Karpas-422 (cell line): ENCODE measurements around the gene MEAK7. TPM values are rescaled to one million over a fixed set of nuclear protein-coding genes. Genes with fewer than 3 reads are reported as not detected.
"Not testable (repeated sequence)": the region's sequence is repeated elsewhere in the genome, so short reads cannot be mapped to it uniquely, and the experiment has no call there.

Source experiments
- DNase-seq: peaks from one replicate; pipeline ENCODE4 v3.0.0-alpha.2; 2015
- H2AFZ ChIP-seq: fragments of 200-600 bp; sonication (generic); 2 replicates; pipeline ENCODE4 v1.6.1; 2014; ENCODE audit warnings: antibody characterized with exemption, low read length, mixed read lengths
- H3K27ac ChIP-seq: fragments of 200-600 bp; sonication (generic); 2 replicates; pipeline ENCODE4 v1.5.1; 2014; ENCODE audit warnings: mild to moderate bottlenecking, low read length, moderate library complexity
- H3K27me3 ChIP-seq: fragments of 200-600 bp; sonication (generic); 2 replicates; pipeline ENCODE4 v1.6.1; 2014; ENCODE audit warnings: low read length, mixed read lengths
- H3K36me3 ChIP-seq: fragments of 200-600 bp; sonication (generic); 2 replicates; pipeline ENCODE4 v1.6.1; 2014; ENCODE audit warnings: low read length, mixed read lengths; ENCODE audit not compliant: insufficient read depth
- H3K4me1 ChIP-seq: fragments of 200-600 bp; sonication (generic); 2 replicates; pipeline ENCODE4 v1.6.1; 2014; ENCODE audit warnings: mild to moderate bottlenecking, low read length, mixed read lengths
- H3K4me2 ChIP-seq: fragments of 200-600 bp; sonication (generic); 2 replicates; pipeline ENCODE4 v1.6.1; 2014; ENCODE audit warnings: low read length, low read depth, mild to moderate bottlenecking; ENCODE audit not compliant: poor library complexity, severe bottlenecking
- H3K4me3 ChIP-seq: fragments of 200-600 bp; sonication (generic); 2 replicates; pipeline ENCODE4 v1.5.1; 2014; ENCODE audit warnings: mild to moderate bottlenecking, antibody characterized with exemption, low read length, mixed read lengths
- H3K79me2 ChIP-seq: fragments of 200-600 bp; sonication (generic); 2 replicates; pipeline ENCODE4 v1.6.1; 2014; ENCODE audit warnings: mild to moderate bottlenecking, low read length, mixed read lengths
- H3K9ac ChIP-seq: fragments of 200-600 bp; sonication (generic); 2 replicates; pipeline ENCODE4 v1.6.0; 2014; ENCODE audit warnings: low read length
- H3K9me2 ChIP-seq: fragments of 200-600 bp; sonication (generic), shearing (Covaris generic); replicated peaks from 2 replicates; pipeline ENCODE4 v1.6.0; 2014; ENCODE audit warnings: mild to moderate bottlenecking, low read length, moderate library complexity; ENCODE audit not compliant: insufficient read depth
- H3K9me3 ChIP-seq: fragments of 300-700, 200-600 bp; sonication (generic); 2 replicates; pipeline ENCODE4 v1.6.1; 2014; ENCODE audit warnings: low read length, mixed read lengths
- H4K20me1 ChIP-seq: fragments of 200-600 bp; sonication (generic); 2 replicates; pipeline ENCODE4 v1.6.1; 2014; ENCODE audit warnings: mild to moderate bottlenecking, antibody characterized with exemption, low read length, low read depth; ENCODE audit not compliant: insufficient read depth
- total RNA-seq: library from RNA; depleted of rRNA; stranded (reverse); fragments of >200 nt; shearing (Covaris generic); gene quantifications from 2 replicates; pipeline ENCODE4 v1.2.3, GENCODE V29; 2014; ENCODE audit warnings: low replicate concordance

MEAK7 gene
- total RNA-seq, 1 experiment from 2014 or later = 10.7 TPM

DNA sequence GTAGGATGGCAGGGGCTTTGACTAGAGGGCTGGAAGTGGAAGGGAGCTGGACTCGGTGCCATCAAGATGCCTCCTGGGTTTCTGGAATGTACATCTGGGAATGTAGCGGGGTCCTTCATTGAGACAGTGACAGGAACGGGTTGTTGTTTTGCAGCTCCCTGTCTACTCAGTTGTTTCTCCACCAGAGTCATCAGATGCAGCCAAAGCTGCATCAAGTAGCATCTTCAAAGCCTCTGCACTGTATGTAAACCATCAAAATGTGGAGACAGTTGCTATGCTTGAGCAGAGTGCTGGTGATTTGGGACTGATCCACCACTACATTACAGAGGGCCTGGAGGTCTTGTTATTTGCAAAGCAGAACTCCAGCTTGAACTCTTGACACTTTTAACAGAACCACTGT lies 25.1 kb upstream of the MEAK7 start:
- Histone ChIP-seq H3K4me2 (no peak overlapping the region), H3K9me3 (peaks cover 4% of the 10 kb centered on the region; the same call in 1 of the 2 replicates), H3K27me3 (no peaks in the 10 kb centered on the region), H3K79me2 (no peaks in the 10 kb centered on the region), H3K27ac (no peak overlapping the region), H3K9me2 (no peaks in the 10 kb centered on the region), H3K4me3 (no peak overlapping the region), H2AFZ (no peak overlapping the region), H3K36me3 (no peaks in the 10 kb centered on the region), H3K4me1 (no peaks in the 10 kb centered on the region), H4K20me1 (no peaks in the 10 kb centered on the region), H3K9ac (no peak overlapping the region)
- no peak for DNase-seq

DNA sequence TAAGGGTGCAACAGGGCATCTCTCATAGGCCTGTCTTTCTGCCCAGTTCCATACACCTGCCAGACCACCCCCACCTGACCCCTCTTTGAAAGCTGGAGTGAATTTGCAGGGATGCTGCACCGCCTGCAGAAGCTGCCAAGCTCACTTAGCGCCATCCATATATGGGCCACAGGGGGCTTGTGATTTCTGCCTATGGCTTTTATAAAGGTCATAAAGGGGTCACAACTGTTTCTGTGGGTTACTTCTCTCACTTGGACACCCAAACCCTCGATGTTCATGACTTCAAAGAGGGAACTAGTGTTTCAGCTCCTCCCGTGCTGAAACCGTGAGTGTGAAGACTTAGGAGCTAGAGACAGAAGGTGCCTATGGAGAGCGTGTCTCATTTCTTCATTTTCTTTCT lies 23.9 kb upstream of the MEAK7 start:
- no peaks in the 10 kb centered on the region for H3K4me1 ChIP-seq
- no peaks in the 10 kb centered on the region for H3K27me3 ChIP-seq
- H3K9me2 ChIP-seq = no peaks in the 10 kb centered on the region
- H3K4me3 ChIP-seq = no peak overlapping the region
- H4K20me1 ChIP-seq = no peaks in the 10 kb centered on the region
- H3K9me3 ChIP-seq = peaks cover 4% of the 10 kb centered on the region; the same call in 1 of the 2 replicates
- H3K9ac ChIP-seq = no peak overlapping the region
- no peak for DNase-seq
- no peak overlapping the region for H3K27ac ChIP-seq
- H3K79me2 ChIP-seq = no peaks in the 10 kb centered on the region
- H2AFZ ChIP-seq = no peak overlapping the region
- H3K4me2 ChIP-seq = no peak overlapping the region
- no peaks in the 10 kb centered on the region for H3K36me3 ChIP-seq

DNA sequence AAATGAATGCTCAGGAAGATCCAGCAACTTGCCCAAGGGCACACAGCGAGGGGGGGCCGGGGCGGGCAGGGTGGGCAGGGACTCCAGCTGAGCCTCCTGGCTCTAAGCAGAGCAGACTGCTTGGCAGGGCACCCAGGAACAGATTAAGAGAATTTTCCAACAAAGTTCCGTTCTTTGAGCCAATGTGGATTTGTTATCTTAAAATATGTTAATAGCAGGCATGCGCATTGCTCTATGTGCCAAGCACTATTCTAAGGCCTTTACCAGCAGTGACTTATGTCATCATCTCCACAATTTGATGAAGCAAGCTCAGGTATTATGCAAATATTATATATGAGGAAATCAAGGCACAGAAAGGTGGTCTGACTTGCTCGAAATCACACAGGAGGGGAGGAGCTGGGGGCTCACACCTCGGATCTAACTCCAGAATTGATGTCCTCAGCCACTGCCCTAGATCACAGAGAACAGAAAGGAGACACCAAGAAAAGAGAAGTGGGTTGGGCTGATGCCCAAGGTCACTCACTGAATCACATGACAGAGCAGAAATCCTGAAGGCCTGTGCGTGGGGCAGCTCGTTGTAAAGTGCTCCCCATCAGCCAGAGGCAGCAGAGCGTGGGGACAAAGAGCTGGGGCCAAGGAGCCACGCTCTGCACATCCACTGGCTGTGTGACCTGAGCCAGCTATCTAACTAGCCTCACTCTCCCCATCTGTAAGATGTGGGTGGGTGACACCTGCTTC lies 23.2 kb upstream of the MEAK7 start:
- no peak overlapping the region for H3K4me2 ChIP-seq
- H2AFZ ChIP-seq = no peak overlapping the region
- DNase-seq = no peak
- H3K9me3 ChIP-seq = peaks cover 4% of the 10 kb centered on the region; the same call in 1 of the 2 replicates
- H3K9me2 ChIP-seq = no peaks in the 10 kb centered on the region
- no peaks in the 10 kb centered on the region for H4K20me1 ChIP-seq
- no peak overlapping the region for H3K9ac ChIP-seq
- H3K4me1 ChIP-seq = no peaks in the 10 kb centered on the region
- H3K27ac ChIP-seq = no peak overlapping the region
- no peak overlapping the region for H3K4me3 ChIP-seq
- H3K36me3 ChIP-seq = no peaks in the 10 kb centered on the region
- no peaks in the 10 kb centered on the region for H3K27me3 ChIP-seq
- no peaks in the 10 kb centered on the region for H3K79me2 ChIP-seq

DNA sequence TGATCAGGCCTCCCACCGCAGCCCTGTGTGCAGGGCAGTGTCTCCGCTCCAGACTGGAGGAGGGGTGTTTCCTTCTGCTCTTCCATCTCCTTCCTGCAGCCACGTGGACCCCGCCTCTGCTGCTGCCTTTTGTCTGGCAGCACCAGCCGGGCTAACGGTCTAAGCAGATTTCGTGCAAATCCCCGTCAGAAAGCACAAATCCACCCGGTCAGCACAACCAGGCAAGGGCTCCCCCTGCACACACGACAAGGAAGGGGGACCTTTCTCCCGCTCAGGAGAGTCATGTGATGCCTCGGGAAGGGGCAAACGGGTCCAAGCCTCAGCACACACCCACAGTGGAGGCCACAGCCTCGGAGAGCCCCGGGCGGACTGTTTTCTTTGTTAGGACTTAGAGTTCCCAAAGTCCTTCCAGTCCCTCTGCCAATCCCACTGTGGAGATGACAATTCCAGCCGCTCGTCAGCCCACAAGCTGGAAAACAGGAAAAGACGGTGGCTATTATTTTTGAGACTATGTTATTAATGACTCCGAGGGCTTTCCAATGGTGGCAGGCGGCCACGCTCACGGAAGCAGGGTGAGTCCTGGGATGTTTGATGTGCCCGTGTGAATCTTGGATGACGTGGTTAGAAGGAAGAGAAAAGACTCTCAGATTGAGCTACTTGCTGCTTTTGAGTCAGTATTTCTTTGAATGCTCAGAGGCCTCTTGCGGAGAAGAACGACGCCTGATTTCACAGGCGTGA lies 22.5 kb upstream of the MEAK7 start:
- Histone ChIP-seq H3K27ac (no peak overlapping the region), H4K20me1 (no peaks in the 10 kb centered on the region), H3K9me3 (peaks cover 4% of the 10 kb centered on the region; the same call in 1 of the 2 replicates), H3K4me1 (no peaks in the 10 kb centered on the region), H3K9me2 (no peaks in the 10 kb centered on the region), H3K27me3 (no peaks in the 10 kb centered on the region), H3K36me3 (no peaks in the 10 kb centered on the region), H3K4me3 (no peak overlapping the region), H3K4me2 (no peak overlapping the region), H2AFZ (no peak overlapping the region), H3K79me2 (no peaks in the 10 kb centered on the region), H3K9ac (no peak overlapping the region)
- DNase-seq = no peak

DNA sequence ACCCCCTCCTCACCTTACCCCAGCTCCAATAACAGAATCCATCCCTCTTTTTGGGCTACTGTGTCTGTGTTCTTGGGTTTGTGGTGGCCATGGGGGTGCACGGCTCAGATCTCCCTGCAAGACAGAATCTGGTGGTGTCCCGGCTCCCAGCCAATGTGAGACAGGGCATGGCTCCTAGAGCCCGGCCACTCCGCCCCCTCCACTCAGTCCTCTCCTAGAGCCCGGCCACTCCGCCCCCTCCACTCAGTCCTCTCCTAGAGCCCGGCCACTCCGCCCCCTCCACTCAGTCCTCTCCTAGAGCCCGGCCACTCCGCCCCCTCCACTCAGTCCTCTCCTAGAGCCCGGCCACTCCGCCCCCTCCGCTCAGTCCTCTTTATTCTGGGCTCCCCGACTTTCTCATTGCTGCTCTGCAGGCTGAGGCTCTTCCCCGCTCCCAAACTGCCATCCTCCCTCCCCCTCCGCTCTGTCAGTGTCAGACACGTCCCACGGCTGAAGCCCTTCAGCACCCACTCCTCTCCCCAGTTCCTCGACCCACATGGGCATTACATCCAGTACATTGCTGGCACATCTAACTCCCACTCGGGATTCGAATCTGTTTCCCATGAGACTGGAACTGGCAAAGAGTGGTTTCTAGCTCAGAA lies 20.6 kb upstream of the MEAK7 start:
- H3K9me2 ChIP-seq, H3K9me3 ChIP-seq, H3K27ac ChIP-seq, H4K20me1 ChIP-seq, H3K4me2 ChIP-seq, H2AFZ ChIP-seq, H3K27me3 ChIP-seq, H3K4me1 ChIP-seq, H3K4me3 ChIP-seq, DNase-seq, H3K9ac ChIP-seq, H3K36me3 ChIP-seq, H3K79me2 ChIP-seq: not testable (repeated sequence)

DNA sequence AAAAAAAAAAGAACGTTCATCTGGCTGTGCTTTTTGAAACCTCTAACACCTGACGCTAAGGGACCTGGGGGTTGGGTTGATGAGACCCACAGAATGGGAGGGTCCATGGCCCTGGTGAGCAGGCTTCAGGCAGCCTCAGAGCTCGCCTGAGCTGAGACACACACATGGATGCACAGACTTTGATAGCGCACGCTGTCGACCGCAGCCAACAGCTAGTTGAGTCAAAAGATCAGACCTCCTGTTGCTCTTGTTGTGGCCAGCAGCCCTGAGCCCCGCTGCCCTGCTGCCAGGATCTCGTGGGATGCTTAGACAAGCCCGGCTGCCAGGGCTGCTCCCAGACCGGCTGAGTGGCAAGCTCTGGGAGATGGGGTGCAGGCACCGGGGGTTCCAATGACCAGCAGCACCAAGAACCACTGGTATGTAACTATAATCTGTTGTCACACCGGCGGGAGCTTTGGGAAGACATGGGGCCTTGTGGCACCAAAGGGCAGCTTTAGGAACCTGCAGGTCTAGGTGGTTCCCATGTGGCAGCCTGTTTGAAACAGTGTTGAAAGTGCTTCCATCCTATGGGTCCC lies 20.0 kb upstream of the MEAK7 start:
- no peaks in the 10 kb centered on the region for H3K27me3 ChIP-seq
- no peaks in the 10 kb centered on the region for H4K20me1 ChIP-seq
- H3K4me2 ChIP-seq = no peak overlapping the region
- H3K9ac ChIP-seq = no peak overlapping the region
- DNase-seq = no peak
- no peak overlapping the region for H3K4me3 ChIP-seq
- no peak overlapping the region for H2AFZ ChIP-seq
- no peaks in the 10 kb centered on the region; the same call in 1 of the 2 replicates for H3K9me3 ChIP-seq
- H3K4me1 ChIP-seq = no peaks in the 10 kb centered on the region
- H3K36me3 ChIP-seq = no peaks in the 10 kb centered on the region
- H3K27ac ChIP-seq = no peak overlapping the region
- H3K9me2 ChIP-seq = no peaks in the 10 kb centered on the region
- no peaks in the 10 kb centered on the region for H3K79me2 ChIP-seq

DNA sequence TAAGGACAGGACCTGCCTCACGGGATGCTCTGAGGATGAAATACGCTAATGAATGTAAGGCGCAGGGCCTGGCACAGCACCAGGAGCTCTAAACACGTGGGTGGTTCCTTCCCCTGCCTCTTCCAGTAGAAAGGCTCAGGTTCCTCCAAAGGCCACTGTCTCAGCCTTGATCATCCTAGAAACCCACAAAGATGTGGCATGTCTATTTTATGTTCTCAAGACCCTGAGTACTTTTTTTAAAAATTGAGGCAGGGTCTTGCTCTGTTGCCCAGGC lies 17.0 kb upstream of the MEAK7 start:
- no peaks in the 10 kb centered on the region for H3K4me1 ChIP-seq
- H3K27me3 ChIP-seq = no peaks in the 10 kb centered on the region
- H4K20me1 ChIP-seq = no peaks in the 10 kb centered on the region
- H3K36me3 ChIP-seq = no peaks in the 10 kb centered on the region
- H3K9me3 ChIP-seq = no peaks in the 10 kb centered on the region
- no peaks in the 10 kb centered on the region for H3K79me2 ChIP-seq
- H3K4me3 ChIP-seq = no peak overlapping the region
- H3K9ac ChIP-seq = no peak overlapping the region
- H2AFZ ChIP-seq = no peak overlapping the region
- DNase-seq = no peak
- no peak overlapping the region for H3K27ac ChIP-seq
- H3K4me2 ChIP-seq = no peak overlapping the region
- no peaks in the 10 kb centered on the region for H3K9me2 ChIP-seq
